GM13977 (cell line): Measurements from ENCODE around the gene RUNX2.
"Not testable (repeated sequence)": the region's sequence is repeated elsewhere in the genome, so short reads cannot be mapped to it uniquely, and the experiment has no call there.

Experiments used
- DNase-seq: peaks from one replicate; pipeline ENCODE4 v3.0.0; 2012; ENCODE audit warnings: low spot score
- in situ Hi-C: fragments of 300-500 bp; cut with MboI; formaldehyde crosslinking; loops from one replicate; pipeline ENCODE4 v1.12.0; 2022; ENCODE audit warnings: low sequenced_read_pairs, low pct_unique_long_range_greater_than_20kb, mixed read lengths, inconsistent platforms; ENCODE audit not compliant: unreplicated experiment
- TF ChIP-seq, protein P1 (sequence below): IDR thresholded peaks from 2 replicates; pipeline ENCODE4 v1.5.1; 2012; ENCODE audit warnings: mild to moderate bottlenecking, control low read depth; ENCODE audit not compliant: insufficient read depth; ENCODE audit errors: extremely low read depth, missing control alignments

Gene RUNX2

DNA sequence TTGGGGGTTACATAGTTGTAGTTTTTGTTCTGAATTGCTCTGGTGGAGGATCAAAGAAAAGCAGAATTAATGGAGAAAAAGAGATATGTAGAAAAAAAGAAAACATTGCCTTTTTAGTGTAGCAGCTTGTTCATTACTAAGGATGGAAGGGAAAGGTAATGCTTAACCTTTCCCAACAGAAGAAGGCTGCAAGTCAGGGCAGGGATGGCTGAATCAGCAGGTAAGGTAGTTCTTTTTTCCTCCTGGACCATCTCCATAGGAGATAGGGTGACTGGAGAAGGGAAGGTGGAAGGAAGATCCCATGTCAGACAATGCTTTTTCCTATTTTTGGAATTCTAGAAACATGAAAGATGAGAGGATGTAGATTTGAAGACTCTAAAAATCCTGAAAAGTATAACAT lies 129.0 kb downstream of the RUNX2 start:
- TF ChIP-seq, protein P1, sequence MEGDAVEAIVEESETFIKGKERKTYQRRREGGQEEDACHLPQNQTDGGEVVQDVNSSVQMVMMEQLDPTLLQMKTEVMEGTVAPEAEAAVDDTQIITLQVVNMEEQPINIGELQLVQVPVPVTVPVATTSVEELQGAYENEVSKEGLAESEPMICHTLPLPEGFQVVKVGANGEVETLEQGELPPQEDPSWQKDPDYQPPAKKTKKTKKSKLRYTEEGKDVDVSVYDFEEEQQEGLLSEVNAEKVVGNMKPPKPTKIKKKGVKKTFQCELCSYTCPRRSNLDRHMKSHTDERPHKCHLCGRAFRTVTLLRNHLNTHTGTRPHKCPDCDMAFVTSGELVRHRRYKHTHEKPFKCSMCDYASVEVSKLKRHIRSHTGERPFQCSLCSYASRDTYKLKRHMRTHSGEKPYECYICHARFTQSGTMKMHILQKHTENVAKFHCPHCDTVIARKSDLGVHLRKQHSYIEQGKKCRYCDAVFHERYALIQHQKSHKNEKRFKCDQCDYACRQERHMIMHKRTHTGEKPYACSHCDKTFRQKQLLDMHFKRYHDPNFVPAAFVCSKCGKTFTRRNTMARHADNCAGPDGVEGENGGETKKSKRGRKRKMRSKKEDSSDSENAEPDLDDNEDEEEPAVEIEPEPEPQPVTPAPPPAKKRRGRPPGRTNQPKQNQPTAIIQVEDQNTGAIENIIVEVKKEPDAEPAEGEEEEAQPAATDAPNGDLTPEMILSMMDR = no peak
- in situ Hi-C loops = no loop called here
- no peak for DNase-seq

DNA sequence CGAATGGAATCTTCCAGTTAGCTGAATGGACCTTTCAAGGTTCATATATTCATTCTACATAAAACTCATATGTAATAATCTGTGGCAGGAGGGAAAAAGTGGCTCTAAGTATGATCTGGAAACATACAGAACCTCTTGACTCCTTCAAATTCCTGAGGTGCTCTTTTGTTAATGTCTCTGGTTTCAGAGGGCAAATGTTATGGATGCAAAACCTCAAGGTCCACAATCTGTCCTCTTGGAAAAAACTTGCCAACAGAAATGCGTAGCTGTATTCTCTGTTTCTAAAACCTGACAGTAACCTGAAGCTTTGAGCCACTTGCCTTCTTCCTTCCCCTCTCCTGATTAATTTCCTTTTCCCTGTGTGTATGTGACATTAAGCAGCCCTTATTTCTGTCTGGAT lies 130.5 kb downstream of the RUNX2 start:
- DNase-seq = no peak
- in situ Hi-C loops = no loop called here
- TF ChIP-seq, protein P1 = no peak

DNA sequence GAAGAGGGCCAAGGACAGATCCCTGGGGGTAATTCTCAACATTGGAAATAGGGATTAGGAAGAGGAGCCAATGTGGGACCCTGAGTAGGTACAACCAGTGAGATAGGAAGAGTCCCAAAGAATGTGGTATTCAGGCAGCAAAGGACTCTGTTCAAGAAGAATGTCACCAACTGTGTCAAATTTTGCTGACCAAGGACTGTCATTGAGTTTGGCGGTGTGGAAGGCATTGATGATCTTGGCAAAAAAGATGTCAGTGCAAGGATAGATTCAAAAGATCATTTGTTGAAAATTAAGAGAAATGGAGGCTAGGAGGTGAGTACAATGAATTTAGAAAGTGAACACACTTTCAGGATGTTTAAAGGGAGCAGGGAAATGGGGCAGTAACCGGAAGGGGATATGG lies 132.0 kb downstream of the RUNX2 start:
- TF ChIP-seq, protein P1 = no peak
- no peak for DNase-seq
- in situ Hi-C loops = no loop called here

DNA sequence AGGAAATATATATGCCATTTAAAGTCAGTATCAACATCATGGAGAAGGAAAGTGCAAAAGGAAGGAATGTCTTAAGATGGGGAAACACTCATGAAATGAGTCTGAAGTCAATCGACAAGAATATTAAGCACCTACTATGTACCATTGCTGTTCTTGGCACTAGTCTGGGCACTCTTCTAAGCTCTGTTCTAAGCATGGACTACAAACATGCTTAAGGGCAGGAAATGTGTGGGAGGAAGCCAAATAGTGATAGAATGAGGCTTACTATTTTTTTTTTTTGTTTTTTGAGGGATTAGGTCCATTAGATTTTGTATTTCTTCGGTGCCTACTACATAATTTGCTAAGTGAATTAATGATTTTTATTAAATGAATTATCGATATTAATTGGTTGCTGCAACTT lies 133.4 kb downstream of the RUNX2 start:
- no peak for DNase-seq
- TF ChIP-seq, protein P1 = no peak
- in situ Hi-C loops = no loop called here

DNA sequence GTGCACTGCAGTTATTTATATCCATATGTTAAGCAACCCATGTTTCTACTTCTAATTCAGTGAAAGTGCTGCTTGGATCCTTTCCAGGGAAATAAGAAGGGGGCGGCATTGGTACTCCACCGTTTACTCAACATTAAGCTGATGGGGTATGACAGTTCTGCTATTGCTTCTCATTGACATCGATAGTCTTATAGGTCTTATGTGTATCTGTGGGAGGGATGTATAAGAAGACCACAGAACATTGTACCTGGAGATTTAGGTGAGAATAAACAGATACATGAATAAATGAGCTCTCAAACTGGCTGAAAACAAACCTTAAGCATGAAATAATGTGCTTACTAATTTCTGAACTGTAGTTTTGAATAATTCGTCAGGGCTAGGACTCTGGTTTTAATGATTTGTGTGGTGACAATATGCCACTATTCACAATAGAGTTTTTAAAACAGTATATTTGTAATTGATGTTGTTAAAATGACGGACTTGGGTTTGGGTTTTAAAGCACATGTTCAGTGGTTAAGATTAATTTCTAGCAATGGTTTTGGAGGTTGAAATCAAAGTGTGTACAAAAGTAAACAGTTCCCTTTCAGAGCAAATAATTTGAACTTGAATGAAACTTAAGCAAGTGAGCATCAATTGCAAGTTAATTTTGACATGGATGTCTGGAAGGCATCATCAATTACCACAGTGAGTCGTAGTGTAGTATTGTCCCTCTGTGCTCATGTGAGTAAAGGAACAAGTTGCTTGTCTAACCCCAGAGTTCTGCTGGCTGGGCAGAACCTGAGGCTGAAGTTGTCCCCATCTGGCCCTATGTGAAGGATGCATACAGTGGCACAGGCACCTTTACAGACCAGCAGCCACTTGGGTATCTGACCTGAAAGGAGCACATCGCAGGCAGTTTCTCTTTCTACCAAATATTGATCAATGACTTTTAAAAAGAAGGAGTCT lies 134.3 kb downstream of the RUNX2 start:
- no peak for DNase-seq
- TF ChIP-seq, protein P1 = no peak
- in situ Hi-C loops = no loop called here

DNA sequence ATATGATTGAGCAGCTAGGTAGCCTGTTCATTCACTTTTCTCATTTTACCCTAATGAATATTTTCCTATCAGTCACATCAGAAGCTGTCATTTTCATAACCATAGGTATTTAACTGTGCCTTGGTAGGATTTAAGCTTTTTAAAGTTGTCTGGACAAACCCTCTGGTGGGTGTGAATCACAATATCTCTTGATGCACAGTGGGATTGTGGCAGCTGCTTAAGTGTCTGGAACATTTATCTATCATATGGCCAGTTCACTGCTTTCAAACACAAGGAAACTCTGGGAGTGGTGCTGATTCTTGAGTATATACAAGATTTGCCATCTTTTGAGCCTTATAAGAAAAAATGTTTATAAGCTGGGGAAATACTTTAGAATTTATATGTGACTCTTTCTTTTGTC lies 136.6 kb downstream of the RUNX2 start:
- DNase-seq = no peak
- in situ Hi-C loops = no loop called here
- TF ChIP-seq, protein P1 = no peak

DNA sequence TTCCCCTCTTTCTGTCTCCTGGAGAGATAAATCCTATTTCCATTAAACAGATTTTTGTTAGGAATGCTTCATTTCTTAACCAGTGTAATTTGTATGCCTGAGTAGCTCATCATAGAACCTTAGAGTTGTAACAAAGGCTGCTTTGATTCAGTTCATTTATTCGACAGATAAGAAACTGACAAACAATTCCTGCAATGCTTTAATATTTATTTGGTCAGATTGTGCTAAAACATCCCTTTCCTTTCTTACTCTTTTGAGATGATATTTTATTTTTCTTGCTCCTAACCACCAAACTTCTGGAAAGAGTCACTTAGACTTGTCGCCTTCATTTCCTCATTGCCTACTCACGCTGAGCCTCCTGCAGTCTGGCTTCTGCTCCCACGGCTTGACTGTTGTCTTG lies 138.6 kb downstream of the RUNX2 start:
- TF ChIP-seq, protein P1 = no peak
- in situ Hi-C loops = no loop called here
- no peak for DNase-seq

DNA sequence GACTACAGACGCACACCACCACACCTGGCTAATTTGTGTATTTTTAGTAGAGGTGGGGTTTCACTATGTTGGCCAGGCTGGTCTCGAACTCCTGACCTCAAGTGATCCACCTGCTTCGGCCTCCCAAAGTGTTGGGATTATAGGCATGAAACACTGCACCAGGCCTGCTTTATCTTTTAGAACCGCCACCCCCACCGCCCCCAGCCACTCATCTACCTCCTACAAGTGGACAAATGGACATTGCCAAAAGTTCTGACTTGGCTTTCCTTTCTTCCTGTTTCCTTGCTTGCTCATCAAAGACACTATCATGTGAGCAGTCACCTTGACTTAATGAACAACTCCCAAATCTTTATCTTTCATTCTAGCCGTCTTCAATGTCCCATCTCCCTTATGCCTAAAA lies 139.3 kb downstream of the RUNX2 start:
- in situ Hi-C loops, DNase-seq: not testable (repeated sequence)
